ENCODE data around the gene RIMKLB.
"Not testable (repeated sequence)": the region's sequence is repeated elsewhere in the genome, so short reads cannot be mapped to it uniquely, and the experiment has no call there.

- TF ChIP-seq SUZ12 (IDR thresholded peaks at IDR 0.05); HDGF (IDR thresholded peaks at IDR 0.05; ENCODE audit: borderline replicate concordance); FOXK2 (IDR thresholded peaks at IDR 0.05); SP1 (IDR thresholded peaks at IDR 0.05); L3MBTL2 (conservative IDR thresholded peaks at IDR 0.05); BHLHE40 (IDR thresholded peaks at IDR 0.05; ENCODE audit: borderline replicate concordance); FOXM1 (IDR thresholded peaks at IDR 0.05; ENCODE audit: borderline replicate concordance); TARDBP (IDR thresholded peaks at IDR 0.05); FOXA1 (IDR thresholded peaks at IDR 0.05): not testable (repeated sequence)
- TF ChIP-seq, protein P1, sequence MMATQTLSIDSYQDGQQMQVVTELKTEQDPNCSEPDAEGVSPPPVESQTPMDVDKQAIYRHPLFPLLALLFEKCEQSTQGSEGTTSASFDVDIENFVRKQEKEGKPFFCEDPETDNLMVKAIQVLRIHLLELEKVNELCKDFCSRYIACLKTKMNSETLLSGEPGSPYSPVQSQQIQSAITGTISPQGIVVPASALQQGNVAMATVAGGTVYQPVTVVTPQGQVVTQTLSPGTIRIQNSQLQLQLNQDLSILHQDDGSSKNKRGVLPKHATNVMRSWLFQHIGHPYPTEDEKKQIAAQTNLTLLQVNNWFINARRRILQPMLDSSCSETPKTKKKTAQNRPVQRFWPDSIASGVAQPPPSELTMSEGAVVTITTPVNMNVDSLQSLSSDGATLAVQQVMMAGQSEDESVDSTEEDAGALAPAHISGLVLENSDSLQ (IDR thresholded peaks at IDR 0.05) = not testable (repeated sequence)
Measured at GRCh38 chr12:8810112-8810511, 112.3 kb downstream of the RIMKLB start.

Measured in HEK293T (cell line).